Gastrocnemius medialis (tissue), 4 donors: Measurements from ENCODE around the gene SUGCT. TPM values are rescaled to one million over a fixed set of nuclear protein-coding genes. Genes with fewer than 3 reads are reported as not detected.

Experiments
- ATAC-seq, 2 donors: fragments of 150-250 bp; one replicate each; pipeline ENCODE4 v1.9.1; 2016
- DNase-seq, 2 donors: peaks; one replicate each; pipeline ENCODE4 v3.0.0-alpha.2; 2019
- H3K27ac ChIP-seq, 4 donors: fragments of 200-600 bp; sonication (generic); 1 replicate in 1 of 4; 2 replicates in 3 of 4; pipeline ENCODE4 v1.5.1; 2016 to 2018; ENCODE audit warnings: mild to moderate bottlenecking in 2 of 4, moderate library complexity in 1 of 4
- H3K27me3 ChIP-seq, 3 donors: fragments of 200-600 bp; sonication (generic) in 2 of 3; 1 replicate in 1 of 3; 2 replicates in 2 of 3; pipeline versions ENCODE4 v1.5.1 to v1.6.0; 2016 to 2019; ENCODE audit warnings: mild to moderate bottlenecking in 1 of 3, moderate library complexity in 1 of 3
- H3K36me3 ChIP-seq, 2 donors: fragments of 200-600 bp; sonication (generic) in 1 of 2; one replicate each; pipeline ENCODE4 v1.5.1; 2017 to 2018
- H3K4me1 ChIP-seq, 2 donors: fragments of 200-600 bp; sonication (generic) in 1 of 2; one replicate each; pipeline ENCODE4 v1.5.1; 2016 to 2017; ENCODE audit warnings: mild to moderate bottlenecking in 2 of 2
- H3K4me3 ChIP-seq, 4 donors: fragments of 200-600 bp; sonication (generic) in 3 of 4; 1 replicate in 1 of 4; 2 replicates in 3 of 4; pipeline ENCODE4 v1.5.1; 2016 to 2019; ENCODE audit warnings: mild to moderate bottlenecking in 2 of 4
- H3K9me3 ChIP-seq, 3 donors: fragments of 200-600 bp; sonication (generic) in 2 of 3; 1 replicate in 1 of 3; 2 replicates in 2 of 3; pipeline ENCODE4 v1.5.1; 2016 to 2019
- CTCF ChIP-seq, 5 experiments: fragments of 450-650 bp in 3 of 5; fragments of 200-600 bp in 2 of 5; sonication (generic) in 2 of 5; IDR thresholded peaks in 4 of 5; conservative IDR thresholded peaks in 1 of 5; 1 replicate in 4 of 5; 2 replicates in 1 of 5; pipeline ENCODE4 v1.5.1; 2016 to 2019; ENCODE audit warnings: antibody characterized with exemption in 5 of 5, mild to moderate bottlenecking in 3 of 5, moderate library complexity in 3 of 5
- POLR2A ChIP-seq, 2 donors: fragments of 450-650 bp; IDR thresholded peaks; one replicate each; pipeline ENCODE4 v1.6.1; 2017; ENCODE audit warnings: antibody characterized with exemption in 2 of 2, mild to moderate bottlenecking in 2 of 2, moderate library complexity in 2 of 2
- in situ Hi-C, 4 donors: fragments of 200-750 bp; cut with MboI; loops; one replicate each; pipeline versions ENCODE4 v1.15.0 to v1.8.0; 2017; ENCODE audit warnings: low sequenced_read_pairs in 4 of 4
- intact Hi-C: fragments of 100-400 bp; cut with DNase I; formaldehyde crosslinking; loops from one replicate; pipeline ENCODE4 v1.15.1; 2023; ENCODE audit warnings: low total_unique reads
- total RNA-seq, 4 donors: library from RNA; depleted of rRNA; stranded (reverse); fragments of >200 nt; gene quantifications; one replicate each; pipeline versions ENCODE4 v1.1.0 to v1.2.3, GENCODE V29; 2016

The SUGCT gene
- total RNA-seq, 4 donors from 2014 or later = 2.3 to 3.5 (median 2.9) TPM

DNA sequence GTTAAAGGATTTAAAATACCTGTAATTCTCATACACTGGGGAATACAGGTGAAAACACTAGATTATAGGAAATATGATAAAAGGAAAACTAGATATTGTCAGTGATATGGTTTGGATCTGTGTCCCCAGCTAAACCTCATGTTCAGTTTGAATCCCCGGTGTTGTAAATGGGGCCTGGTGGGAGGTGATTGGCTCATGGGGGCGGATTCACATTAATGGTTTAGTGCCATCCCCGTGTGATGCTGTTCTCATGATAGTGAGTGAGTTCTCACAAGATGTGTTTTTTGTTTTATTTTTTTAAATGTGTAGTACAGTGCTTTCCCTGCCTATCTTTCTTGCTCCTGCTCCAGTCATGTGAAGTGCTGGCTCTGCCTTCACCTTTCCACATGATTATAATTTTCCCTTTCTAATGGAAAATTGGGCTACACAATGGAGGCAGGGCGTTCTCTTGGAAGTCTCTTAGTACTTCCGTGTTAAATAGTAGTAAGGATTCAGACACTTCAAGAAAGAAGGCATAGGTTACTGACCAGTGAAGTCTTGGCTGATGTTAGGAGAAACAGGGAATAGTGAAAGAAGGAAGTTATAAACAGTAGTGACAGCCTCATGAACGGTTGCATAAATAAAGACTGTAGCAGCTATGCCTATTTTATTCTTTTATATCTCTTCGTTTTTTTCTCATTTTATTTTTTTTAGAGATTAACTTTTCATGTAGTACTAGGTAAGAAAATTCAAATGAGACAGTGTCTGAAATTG is 386.4 kb downstream of the SUGCT start:
- in situ Hi-C loops = no loop called here

DNA sequence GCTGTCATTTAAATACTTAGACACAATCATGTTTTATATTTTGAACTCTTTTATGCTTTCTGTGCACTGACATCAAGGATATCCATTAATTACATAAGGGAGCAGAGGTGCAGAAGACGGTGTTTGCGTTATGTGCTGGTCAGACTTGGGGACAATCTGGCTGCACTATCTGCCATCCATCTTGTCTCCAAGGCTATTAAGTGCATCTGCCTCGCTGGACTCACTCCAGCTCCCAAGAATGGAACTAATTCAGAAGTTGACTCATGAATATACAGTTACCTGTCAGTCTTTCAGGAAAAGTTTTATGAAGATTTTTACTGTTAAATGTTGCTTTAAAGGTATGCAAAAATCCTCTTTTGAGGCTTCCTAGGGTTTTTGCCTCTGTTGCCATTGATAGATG is 391.0 kb downstream of the SUGCT start:
- ATAC-seq (peak in 1 of 2 donors; percentile 47), DNase-seq (peak; percentile 6 to 34)
- no peak overlapping the region for H3K4me3 ChIP-seq
- H3K36me3 ChIP-seq = no peaks in the 10 kb centered on the region
- H3K27ac ChIP-seq = no peak overlapping the region
- H3K27me3 ChIP-seq = no peaks in the 10 kb centered on the region
- H3K4me1 ChIP-seq = peaks cover 0 to 6% of the 10 kb centered on the region in 2 donors
- no peak for TF ChIP-seq POLR2A (IDR thresholded peaks at IDR 0.05)
- in situ Hi-C loops = no loop called here
- H3K9me3 ChIP-seq = no peaks in the 10 kb centered on the region
- intact Hi-C loops = no loop called here

More for the DNA sequence above, 386.4 kb downstream of the SUGCT start:
- H3K4me1 ChIP-seq = peaks cover 0 to 6% of the 10 kb centered on the region in 2 donors
- no peaks in the 10 kb centered on the region for H3K36me3 ChIP-seq
- H3K9me3 ChIP-seq = no peaks in the 10 kb centered on the region
- ATAC-seq (no peak), DNase-seq (no peak)
- no peak overlapping the region for H3K4me3 ChIP-seq
- intact Hi-C loops = no loop called here
- H3K27me3 ChIP-seq = no peaks in the 10 kb centered on the region
- no peak for TF ChIP-seq CTCF (IDR thresholded peaks at IDR 0.05 in 4 of 5, conservative IDR thresholded peaks at IDR 0.05 in 1 of 5)
- no peak for TF ChIP-seq POLR2A (IDR thresholded peaks at IDR 0.05)
- H3K27ac ChIP-seq = no peak overlapping the region

DNA sequence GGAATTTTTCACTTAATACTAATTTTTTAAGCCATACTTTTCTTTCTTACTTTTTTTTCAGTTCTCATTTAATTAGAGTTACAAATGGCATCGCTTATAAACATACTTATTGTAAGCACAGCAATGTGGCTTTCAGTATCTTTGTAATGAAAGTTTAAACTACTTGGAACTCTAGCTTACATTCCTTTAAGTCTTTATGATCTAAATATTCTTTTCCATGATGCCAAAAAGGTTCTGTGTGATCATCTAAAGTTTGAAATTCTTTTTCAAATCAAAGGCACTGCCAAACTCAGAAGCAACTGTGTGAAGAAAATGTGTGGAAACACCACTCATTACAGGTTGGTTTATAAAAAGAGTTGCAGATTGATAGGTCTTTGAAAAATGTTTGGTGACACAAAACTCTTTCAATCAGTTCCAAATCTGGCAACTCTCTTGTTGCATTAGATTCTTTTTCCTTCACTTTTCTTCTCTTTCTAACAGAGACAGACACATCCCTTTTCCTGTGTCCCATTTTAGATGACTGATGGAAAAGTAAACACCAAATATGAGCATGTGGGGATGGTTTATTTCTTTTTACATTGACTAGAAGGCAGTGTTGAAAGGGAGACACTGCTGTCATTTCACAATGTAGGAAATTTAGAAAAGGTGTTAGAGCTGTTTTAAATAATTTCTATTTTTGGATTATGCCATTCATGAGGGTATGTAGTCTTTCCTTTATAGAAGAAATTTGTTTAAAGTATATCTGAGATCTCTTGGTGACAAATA is 392.3 kb downstream of the SUGCT start:
- Histone ChIP-seq H3K4me3 (no peak overlapping the region), H3K27ac (no peak overlapping the region), H3K36me3 (no peaks in the 10 kb centered on the region), H3K27me3 (no peaks in the 10 kb centered on the region), H3K4me1 (peaks cover 0 to 6% of the 10 kb centered on the region in 2 donors), H3K9me3 (no peaks in the 10 kb centered on the region)
- ATAC-seq (no peak), DNase-seq (no peak)
- intact Hi-C loops (no loop called here), in situ Hi-C loops (no loop called here)
- no peak for TF ChIP-seq POLR2A (IDR thresholded peaks at IDR 0.05)

- Histone ChIP-seq H3K27ac (no peak overlapping the region), H3K4me3 (no peak overlapping the region), H3K9me3 (no peaks in the 10 kb centered on the region), H3K4me1 (peaks cover 0 to 6% of the 10 kb centered on the region in 2 donors), H3K36me3 (no peaks in the 10 kb centered on the region), H3K27me3 (no peaks in the 10 kb centered on the region)
- in situ Hi-C loops (no loop called here), intact Hi-C loops (no loop called here)
- DNase-seq = no peak
- TF ChIP-seq CTCF (IDR thresholded peaks at IDR 0.05 in 4 of 5, conservative IDR thresholded peaks at IDR 0.05 in 1 of 5) = no peak
- no peak for TF ChIP-seq POLR2A (IDR thresholded peaks at IDR 0.05)
- ATAC-seq = no peak
These were observed 392.9 kb downstream of the SUGCT start for GRCh38 chr7:40527723-40528122.

- Histone ChIP-seq H3K27ac (no peak overlapping the region), H3K4me3 (no peak overlapping the region), H3K4me1 (peaks cover 0 to 4% of the 10 kb centered on the region in 2 donors), H3K9me3 (no peaks in the 10 kb centered on the region), H3K36me3 (no peaks in the 10 kb centered on the region), H3K27me3 (no peaks in the 10 kb centered on the region)
- in situ Hi-C loops = no loop called here
- DNase-seq = no peak
- intact Hi-C loops = no loop called here
- ATAC-seq = no peak
- no peak for TF ChIP-seq CTCF (IDR thresholded peaks at IDR 0.05 in 4 of 5, conservative IDR thresholded peaks at IDR 0.05 in 1 of 5)
- TF ChIP-seq POLR2A (IDR thresholded peaks at IDR 0.05) = no peak
These were observed 395.5 kb downstream of the SUGCT start for GRCh38 chr7:40530292-40530691.
